Tibial nerve (tissue), 4 donors: Measurements from ENCODE around the gene MYO1D. TPM values are rescaled to one million over a fixed set of nuclear protein-coding genes. Genes with fewer than 3 reads are reported as not detected.

Experiments used
- DNase-seq, 2 donors: peaks; one replicate each; pipeline ENCODE4 v3.0.0-alpha.2; 2019; ENCODE audit warnings: low spot score in 2 of 2
- H3K27ac ChIP-seq, 4 donors: fragments of 200-600 bp; sonication (generic) in 3 of 4; one replicate each; pipeline ENCODE4 v1.5.1; 2017 to 2019; ENCODE audit warnings: mild to moderate bottlenecking in 1 of 4
- H3K27me3 ChIP-seq, 2 donors: fragments of 200-600 bp; sonication (generic) in 1 of 2; one replicate each; pipeline versions ENCODE4 v1.5.1 to v1.6.0; 2017 to 2019
- H3K36me3 ChIP-seq, 3 donors: fragments of 200-600 bp; sonication (generic); one replicate each; pipeline ENCODE4 v1.5.1; 2018 to 2019
- H3K4me1 ChIP-seq, 4 donors: fragments of 200-600 bp; sonication (generic) in 3 of 4; one replicate each; pipeline ENCODE4 v1.5.1; 2017 to 2019
- H3K4me3 ChIP-seq, 4 donors: fragments of 200-600 bp; sonication (generic) in 3 of 4; one replicate each; pipeline ENCODE4 v1.5.1; 2017 to 2019; ENCODE audit warnings: mild to moderate bottlenecking in 1 of 4, moderate library complexity in 1 of 4
- H3K9me3 ChIP-seq, 4 donors: fragments of 200-600 bp; sonication (generic) in 3 of 4; one replicate each; pipeline ENCODE4 v1.5.1; 2017 to 2019
- CTCF ChIP-seq, 5 experiments: fragments of 200-600 bp in 3 of 5; fragments of 450-650 bp in 2 of 5; sonication (generic) in 3 of 5; IDR thresholded peaks; one replicate each; pipeline ENCODE4 v1.5.1; 2016 to 2019; ENCODE audit warnings: antibody characterized with exemption in 5 of 5, mild to moderate bottlenecking in 3 of 5, moderate library complexity in 2 of 5
- EP300 ChIP-seq, 2 donors: sonication (generic); formaldehyde crosslinking; IDR thresholded peaks; one replicate each; pipeline ENCODE4 v1.6.1; 2017; ENCODE audit warnings: antibody characterized with exemption in 2 of 2, mild to moderate bottlenecking in 1 of 2
- POLR2A ChIP-seq, 2 donors: fragments of 450-650 bp; IDR thresholded peaks; one replicate each; pipeline ENCODE4 v1.6.1; 2017; ENCODE audit warnings: antibody characterized with exemption in 2 of 2, mild to moderate bottlenecking in 2 of 2, moderate library complexity in 2 of 2
- WGBS, 2 donors: methylation state at CpG; one replicate each; pipeline ENCODE4 v1.1.5; 2018; 5-methylcytosine and 5-hydroxymethylcytosine counted together
- total RNA-seq, 4 donors: library from RNA; depleted of rRNA; stranded (reverse); fragments of >200 nt; gene quantifications; one replicate each; pipeline ENCODE4 v1.1.0, GENCODE V29; 2016

Gene MYO1D
- total RNA-seq, 4 donors from 2014 or later = 28.5 to 49.6 (median 42.4) TPM

GRCh38 chr17:32503251-32504165 is 373.4 kb downstream of the MYO1D start:
- peaks cover 0 to 22% (median 10%) of the 10 kb centered on the region in 4 donors for H3K4me1 ChIP-seq
- no peak overlapping the region for H3K4me3 ChIP-seq
- H3K27me3 ChIP-seq = no peaks in the 10 kb centered on the region
- DNase-seq = no peak
- H3K36me3 ChIP-seq = no peaks in the 10 kb centered on the region
- H3K9me3 ChIP-seq = no peaks in the 10 kb centered on the region
- TF ChIP-seq EP300 (IDR thresholded peaks at IDR 0.05) (no peak), CTCF (IDR thresholded peaks at IDR 0.05) (no peak), POLR2A (IDR thresholded peaks at IDR 0.05) (no peak)
- 68 to 69% methylated on average over 7 of the region's 7 CpGs for WGBS, 2 donors
- H3K27ac ChIP-seq = peak overlapping the region in 3 of 4 donors; percentile 50 to 80 (median 54)

- TF ChIP-seq EP300 (IDR thresholded peaks at IDR 0.05) = no peak
- no peak for TF ChIP-seq POLR2A (IDR thresholded peaks at IDR 0.05)
- no peak for TF ChIP-seq CTCF (IDR thresholded peaks at IDR 0.05)
- H3K27ac ChIP-seq = peak overlapping the region in 1 of 4 donors; percentile 80
- 53 to 56% methylated on average over 10 of the region's 10 CpGs for WGBS, 2 donors
- no peak for DNase-seq
- peaks cover 0 to 22% (median 10%) of the 10 kb centered on the region in 4 donors for H3K4me1 ChIP-seq
- H3K36me3 ChIP-seq = no peaks in the 10 kb centered on the region
- no peak overlapping the region for H3K4me3 ChIP-seq
- H3K27me3 ChIP-seq = no peaks in the 10 kb centered on the region
- H3K9me3 ChIP-seq = no peaks in the 10 kb centered on the region
These were observed 374.2 kb downstream of the MYO1D start for GRCh38 chr17:32502710-32503109.

GRCh38 chr17:32502013-32502412 is 374.9 kb downstream of the MYO1D start:
- H3K27me3 ChIP-seq = no peaks in the 10 kb centered on the region
- TF ChIP-seq EP300 (IDR thresholded peaks at IDR 0.05) (no peak), CTCF (IDR thresholded peaks at IDR 0.05) (no peak), POLR2A (IDR thresholded peaks at IDR 0.05) (no peak)
- no peaks in the 10 kb centered on the region for H3K36me3 ChIP-seq
- WGBS, 2 donors = 94 to 96% methylated on average over 3 of the region's 3 CpGs
- H3K9me3 ChIP-seq = no peaks in the 10 kb centered on the region
- peaks cover 0 to 22% (median 10%) of the 10 kb centered on the region in 4 donors for H3K4me1 ChIP-seq
- no peak overlapping the region for H3K27ac ChIP-seq
- no peak for DNase-seq
- no peak overlapping the region for H3K4me3 ChIP-seq

- DNase-seq = no peak
- Histone ChIP-seq H3K27me3 (no peaks in the 10 kb centered on the region), H3K9me3 (no peaks in the 10 kb centered on the region), H3K27ac (no peak overlapping the region), H3K4me3 (no peak overlapping the region), H3K36me3 (no peaks in the 10 kb centered on the region), H3K4me1 (peaks cover 0 to 17% (median 7%) of the 10 kb centered on the region in 4 donors)
- WGBS, 2 donors = 57 to 73% methylated on average over 9 of the region's 9 CpGs
- TF ChIP-seq EP300 (IDR thresholded peaks at IDR 0.05) = no peak
- TF ChIP-seq POLR2A (IDR thresholded peaks at IDR 0.05) = no peak
- TF ChIP-seq CTCF (IDR thresholded peaks at IDR 0.05) = no peak
These were observed 378.5 kb downstream of the MYO1D start for GRCh38 chr17:32498391-32498790.
